ENCODE measurements around the gene BLOC1S5. TPM values are rescaled to one million over a fixed set of nuclear protein-coding genes. Genes with fewer than 3 reads are reported as not detected.

BLOC1S5 gene
- total and polyA plus RNA-seq, 7 donors = 5.5 to 16.2 (median 12.3) TPM

Other genes starting within 250 kb of the BLOC1S5 start
- gene TXNDC5, start 153.6 kb downstream of the BLOC1S5 start, total RNA-seq = 10 to 100 TPM; 48.1 to 64.9 (median 52.9) TPM
- 10 to 100 TPM; 18.6 to 75.2 (median 29.1) TPM for gene TXNDC5, start 153.6 kb downstream of the BLOC1S5 start, polyA plus RNA-seq
- 10 to 100 TPM; 12.5 to 36.7 (median 25.5) TPM for gene EEF1E1, start 38.2 kb upstream of the BLOC1S5 start, total RNA-seq
- gene EEF1E1, start 38.2 kb upstream of the BLOC1S5 start, polyA plus RNA-seq = 10 to 100 TPM; 11.4 to 31.5 (median 20.6) TPM

Data from sigmoid colon (tissue), 7 donors.